Measurements from ENCODE around the gene SDHC. TPM values are rescaled to one million over a fixed set of nuclear protein-coding genes. Genes with fewer than 3 reads are reported as not detected.
A peak's percentile ranks its signal among the peaks of the same experiment; 100 is the strongest.
"Not testable (repeated sequence)": the region's sequence is repeated elsewhere in the genome, so short reads cannot be mapped to it uniquely, and the experiment has no call there.

The SDHC gene
- total RNA-seq, 1 donor from 2014 or later: 223 TPM

GRCh38 chr1:161309868-161310267 lies 4.3 kb upstream of the SDHC start, which contains the start of gene MPZ:
Gene MPZ, minus strand, starts transcription at chr1:161309968. Its CDS starts 63 bp downstream, at chr1:161309905.
- ATAC-seq: no peak

GRCh38 chr1:161311595-161312181 lies 2.5 kb upstream of the SDHC start:
- DNase-seq (ENCODE audit: low spot score) (no peak), ATAC-seq (no peak)

More at GRCh38 chr1:161309868-161310267, 4.3 kb upstream of the SDHC start, which contains the start of gene MPZ:
- no peak for DNase-seq (ENCODE audit: low spot score)

- DNase-seq (ENCODE audit: low spot score) (no peak), ATAC-seq (no peak)
Measured at GRCh38 chr1:161313554-161314200, 504 bp upstream of the SDHC start.

- ATAC-seq; DNase-seq (ENCODE audit: low spot score): not testable (repeated sequence)
Measured at GRCh38 chr1:161315841-161316674, 1.9 kb downstream of the SDHC start.

- no peak for DNase-seq (ENCODE audit: low spot score)
- no peak for ATAC-seq
Measured at GRCh38 chr1:161324020-161324419, 9.8 kb downstream of the SDHC start.

GRCh38 chr1:161330346-161330745 lies 16.2 kb downstream of the SDHC start:
- no peak for ATAC-seq
- no peak for DNase-seq (ENCODE audit: low spot score)

GRCh38 chr1:161333166-161333565 lies 19.0 kb downstream of the SDHC start:
- ATAC-seq (no peak), DNase-seq (ENCODE audit: low spot score) (no peak)

GRCh38 chr1:161335796-161336195 lies 21.6 kb downstream of the SDHC start:
- DNase-seq (ENCODE audit: low spot score) (no peak), ATAC-seq (no peak)

GRCh38 chr1:161342177-161342576 lies 28.0 kb downstream of the SDHC start:
- ATAC-seq (no peak), DNase-seq (ENCODE audit: low spot score) (no peak)

GRCh38 chr1:161342821-161343220 lies 28.6 kb downstream of the SDHC start:
- ATAC-seq: no peak
- DNase-seq (ENCODE audit: low spot score): no peak

- no peak for DNase-seq (ENCODE audit: low spot score)
- ATAC-seq: no peak
Measured at GRCh38 chr1:161350671-161351070, 36.5 kb downstream of the SDHC start.

GRCh38 chr1:161351482-161351881 lies 37.3 kb downstream of the SDHC start:
- DNase-seq (ENCODE audit: low spot score): no peak
- ATAC-seq: no peak

- ATAC-seq (no peak), DNase-seq (ENCODE audit: low spot score) (no peak)
Measured at GRCh38 chr1:161357073-161357472, 42.9 kb downstream of the SDHC start.

- DNase-seq (ENCODE audit: low spot score): no peak
- ATAC-seq: peak; percentile 44
Measured at GRCh38 chr1:161359291-161359690, 45.1 kb downstream of the SDHC start.

GRCh38 chr1:161364332-161364731 lies 50.2 kb downstream of the SDHC start:
- DNase-seq (ENCODE audit: low spot score): no peak
- ATAC-seq: no peak

GRCh38 chr1:161365207-161365606 lies 51.0 kb downstream of the SDHC start:
- ATAC-seq: no peak
- no peak for DNase-seq (ENCODE audit: low spot score)

GRCh38 chr1:161367684-161368400 lies 53.7 kb downstream of the SDHC start, which contains the start of gene CFAP126:
Gene CFAP126, minus strand, starts transcription at chr1:161367876. Its CDS starts 8 bp downstream, at chr1:161367868.
- peak; percentile 98 for ATAC-seq
- peak; percentile 81 for DNase-seq (ENCODE audit: low spot score)

- ATAC-seq (no peak), DNase-seq (ENCODE audit: low spot score) (no peak)
Measured at GRCh38 chr1:161373442-161373841, 59.3 kb downstream of the SDHC start.

GRCh38 chr1:161374373-161374772 lies 60.2 kb downstream of the SDHC start:
- no peak for DNase-seq (ENCODE audit: low spot score)
- peak; percentile 64 for ATAC-seq

GRCh38 chr1:161378014-161378413 lies 63.8 kb downstream of the SDHC start:
- DNase-seq (ENCODE audit: low spot score): no peak
- no peak for ATAC-seq

- no peak for DNase-seq (ENCODE audit: low spot score)
Measured at GRCh38 chr1:161379071-161379470, 64.9 kb downstream of the SDHC start.

More at GRCh38 chr1:161379071-161379470, 64.9 kb downstream of the SDHC start:
- no peak for ATAC-seq

Data from left lobe of liver (tissue), 2 donors.